K562 (cell line): ENCODE measurements around the gene MAP3K13.
"Not testable (repeated sequence)": the region's sequence is repeated elsewhere in the genome, so short reads cannot be mapped to it uniquely, and the experiment has no call there.

Experiments
- ATF7 ChIP-seq: fragments of 450-650 bp; IDR thresholded peaks from 2 replicates; pipeline ENCODE4 v1.7.1; 2014; ENCODE audit warnings: mild to moderate bottlenecking, moderate library complexity
- DIDO1 ChIP-seq: fragments of 450-650 bp; IDR thresholded peaks from 2 replicates; pipeline ENCODE4 v1.6.1; 2016; ENCODE audit warnings: low read depth, missing biosample characterization, missing genetic modification characterization
- EZH2 ChIP-seq: IDR thresholded peaks from 2 replicates; pipeline ENCODE4 v1.6.1; 2012; ENCODE audit warnings: low read depth, mild to moderate bottlenecking, inconsistent platforms, low read length, borderline replicate concordance
- POLR2AphosphoS2 ChIP-seq: IDR thresholded peaks from 2 replicates; pipeline ENCODE4 v1.6.1; 2012; ENCODE audit warnings: low read length, improper control_type of control experiment
- POLR2AphosphoS5 ChIP-seq: IDR thresholded peaks from 2 replicates; pipeline ENCODE4 v1.6.1; 2011; ENCODE audit warnings: mild to moderate bottlenecking, low read depth, low read length, moderate library complexity; ENCODE audit not compliant: control insufficient read depth, insufficient read depth
- PYGO2 ChIP-seq: fragments of 450-650 bp; IDR thresholded peaks from 2 replicates; pipeline ENCODE4 v1.6.1; 2016; ENCODE audit warnings: mild to moderate bottlenecking, missing genetic modification characterization, moderate library complexity, missing compliant biosample characterization
- SIRT6 ChIP-seq: IDR thresholded peaks from one replicate; pipeline ENCODE4 v1.6.1; 2012; ENCODE audit warnings: low read depth, mild to moderate bottlenecking, control low read depth, inconsistent platforms, low read length, moderate library complexity
- SNRNP70 ChIP-seq: fragments of 200-400 bp; formaldehyde crosslinking; optimal IDR thresholded peaks from 2 replicates; pipeline ENCODE3; 2017; ENCODE audit warnings: low read depth, low read length
- TRIM28 ChIP-seq: fragments of 450-650 bp; IDR thresholded peaks from 2 replicates; pipeline ENCODE4 v1.6.1; 2017
- TF ChIP-seq, protein P1 (sequence below), 3 experiments: IDR thresholded peaks in 2 of 3; conservative IDR thresholded peaks in 1 of 3; 2 replicates each; pipeline ENCODE4 v1.5.1; 2011 to 2012; ENCODE audit warnings: low read length in 3 of 3, mild to moderate bottlenecking in 3 of 3, control low read depth in 2 of 3, improper control_type of control experiment in 1 of 3, inconsistent platforms in 1 of 3, low read depth in 1 of 3, mixed read lengths in 1 of 3, moderate library complexity in 1 of 3; ENCODE audit not compliant: insufficient read depth in 2 of 3
- TF ChIP-seq, protein P2 (sequence below): sonication (generic); formaldehyde crosslinking; IDR thresholded peaks from 2 replicates; pipeline ENCODE4 v1.9.0; 2022; ENCODE audit warnings: mild to moderate bottlenecking, missing genetic modification reagents

GRCh38 chr3:185451432-185451831, 88.5 kb downstream of the MAP3K13 start:
- TF ChIP-seq, protein P1, sequence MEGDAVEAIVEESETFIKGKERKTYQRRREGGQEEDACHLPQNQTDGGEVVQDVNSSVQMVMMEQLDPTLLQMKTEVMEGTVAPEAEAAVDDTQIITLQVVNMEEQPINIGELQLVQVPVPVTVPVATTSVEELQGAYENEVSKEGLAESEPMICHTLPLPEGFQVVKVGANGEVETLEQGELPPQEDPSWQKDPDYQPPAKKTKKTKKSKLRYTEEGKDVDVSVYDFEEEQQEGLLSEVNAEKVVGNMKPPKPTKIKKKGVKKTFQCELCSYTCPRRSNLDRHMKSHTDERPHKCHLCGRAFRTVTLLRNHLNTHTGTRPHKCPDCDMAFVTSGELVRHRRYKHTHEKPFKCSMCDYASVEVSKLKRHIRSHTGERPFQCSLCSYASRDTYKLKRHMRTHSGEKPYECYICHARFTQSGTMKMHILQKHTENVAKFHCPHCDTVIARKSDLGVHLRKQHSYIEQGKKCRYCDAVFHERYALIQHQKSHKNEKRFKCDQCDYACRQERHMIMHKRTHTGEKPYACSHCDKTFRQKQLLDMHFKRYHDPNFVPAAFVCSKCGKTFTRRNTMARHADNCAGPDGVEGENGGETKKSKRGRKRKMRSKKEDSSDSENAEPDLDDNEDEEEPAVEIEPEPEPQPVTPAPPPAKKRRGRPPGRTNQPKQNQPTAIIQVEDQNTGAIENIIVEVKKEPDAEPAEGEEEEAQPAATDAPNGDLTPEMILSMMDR (IDR thresholded peaks at IDR 0.05 in 2 of 3, conservative IDR thresholded peaks at IDR 0.05 in 1 of 3; ENCODE audit: insufficient read depth in 2 of 3, low read depth in 1 of 3, low read length in 3 of 3) = not testable (repeated sequence)
- TF ChIP-seq POLR2AphosphoS2; POLR2AphosphoS5; TRIM28; EZH2; SIRT6; DIDO1 (tag); ATF7; SNRNP70; PYGO2 (tag): not testable (repeated sequence)
- TF ChIP-seq, protein P2, sequence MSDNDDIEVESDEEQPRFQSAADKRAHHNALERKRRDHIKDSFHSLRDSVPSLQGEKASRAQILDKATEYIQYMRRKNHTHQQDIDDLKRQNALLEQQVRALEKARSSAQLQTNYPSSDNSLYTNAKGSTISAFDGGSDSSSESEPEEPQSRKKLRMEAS (CRISPR knock-in tag) = not testable (repeated sequence)
